ENCODE results near the gene ILF3. TPM values are rescaled to one million over a fixed set of nuclear protein-coding genes. Genes with fewer than 3 reads are reported as not detected.
A peak's percentile ranks its signal among the peaks of the same experiment; 100 is the strongest.

ILF3 gene
- total and polyA plus RNA-seq, 5 donors from 2014 or later: 54.8 to 444 (median 63.8) TPM

- peak overlapping the region in 2 of 3 donors; percentile 76 to 93 for H3K27ac Mint-ChIP-seq
- no peak for DNase-seq
These were observed 10.8 kb upstream of the ILF3 start for GRCh38 chr19:10643172-10643967.

GRCh38 chr19:10643968-10644259 is 10.2 kb upstream of the ILF3 start:
- no peak for DNase-seq
- no peak overlapping the region for H3K4me3 Mint-ChIP-seq
- H3K27ac Mint-ChIP-seq: peak overlapping the region; percentile 76 to 93 (median 79)

More at GRCh38 chr19:10643172-10643967, 10.8 kb upstream of the ILF3 start:
- Mint-ChIP-seq H3K4me1 (peaks cover 0 to 31% (median 12%) of the 10 kb centered on the region in 4 donors), H3K36me3 (peaks cover 17% of the 10 kb centered on the region), H3K9me3 (no peaks in the 10 kb centered on the region), H3K4me3 (no peak overlapping the region), H3K27me3 (no peaks in the 10 kb centered on the region)
- no peak overlapping the region for H3K4me3 ChIP-seq (ENCODE audit: low read depth, low read length)
- no peak overlapping the region for H3K27ac ChIP-seq (ENCODE audit: insufficient read depth, low read length, poor library complexity, severe bottlenecking)
- no peak for ATAC-seq (ENCODE audit: low read depth in 2 of 2)
- H3K27me3 ChIP-seq (ENCODE audit: control insufficient read depth, insufficient read depth, low read length): no peaks in the 10 kb centered on the region
- peaks cover 3% of the 10 kb centered on the region for H3K4me1 ChIP-seq (ENCODE audit: control insufficient read depth, insufficient read depth, low read length, poor library complexity, severe bottlenecking)
- H3K36me3 ChIP-seq (ENCODE audit: control insufficient read depth, insufficient read depth, low read length): peaks cover 48% of the 10 kb centered on the region
- no peaks in the 10 kb centered on the region for H3K9me3 ChIP-seq (ENCODE audit: control insufficient read depth in 2 of 2, low read length in 2 of 2)

GRCh38 chr19:10644260-10645007 is 9.7 kb upstream of the ILF3 start:
- H3K4me1 ChIP-seq (ENCODE audit: control insufficient read depth, insufficient read depth, low read length, poor library complexity, severe bottlenecking): peaks cover 3% of the 10 kb centered on the region
- peaks cover 13% of the 10 kb centered on the region for H3K36me3 Mint-ChIP-seq
- H3K27me3 Mint-ChIP-seq: no peaks in the 10 kb centered on the region
- H3K4me3 ChIP-seq (ENCODE audit: low read depth, low read length): no peak overlapping the region
- H3K27me3 ChIP-seq (ENCODE audit: control insufficient read depth, insufficient read depth, low read length): no peaks in the 10 kb centered on the region
- peak overlapping the region; percentile 65 for H3K27ac ChIP-seq (ENCODE audit: insufficient read depth, low read length, poor library complexity, severe bottlenecking)
- DNase-seq: peak; percentile 75 to 83 (median 80)
- peaks cover 0 to 31% (median 13%) of the 10 kb centered on the region in 4 donors for H3K4me1 Mint-ChIP-seq
- no peaks in the 10 kb centered on the region for H3K9me3 Mint-ChIP-seq
- ATAC-seq (ENCODE audit: low read depth in 2 of 2): peak; percentile 90 to 91
- H3K9me3 ChIP-seq (ENCODE audit: control insufficient read depth in 2 of 2, low read length in 2 of 2): no peaks in the 10 kb centered on the region
- H3K36me3 ChIP-seq (ENCODE audit: control insufficient read depth, insufficient read depth, low read length): peaks cover 40% of the 10 kb centered on the region
- peak overlapping the region; percentile 76 to 93 (median 90) for H3K27ac Mint-ChIP-seq
- peak overlapping the region in 1 of 4 donors; percentile 11 for H3K4me3 Mint-ChIP-seq

More at GRCh38 chr19:10643968-10644259, 10.2 kb upstream of the ILF3 start:
- H3K9me3 ChIP-seq (ENCODE audit: control insufficient read depth in 2 of 2, low read length in 2 of 2): no peaks in the 10 kb centered on the region
- peaks cover 45% of the 10 kb centered on the region for H3K36me3 ChIP-seq (ENCODE audit: control insufficient read depth, insufficient read depth, low read length)
- H3K27ac ChIP-seq (ENCODE audit: insufficient read depth, low read length, poor library complexity, severe bottlenecking): no peak overlapping the region
- Mint-ChIP-seq H3K9me3 (no peaks in the 10 kb centered on the region), H3K4me1 (peaks cover 0 to 31% (median 13%) of the 10 kb centered on the region in 4 donors), H3K27me3 (no peaks in the 10 kb centered on the region), H3K36me3 (peaks cover 17% of the 10 kb centered on the region)
- peaks cover 3% of the 10 kb centered on the region for H3K4me1 ChIP-seq (ENCODE audit: control insufficient read depth, insufficient read depth, low read length, poor library complexity, severe bottlenecking)
- no peak for ATAC-seq (ENCODE audit: low read depth in 2 of 2)
- no peak overlapping the region for H3K4me3 ChIP-seq (ENCODE audit: low read depth, low read length)
- H3K27me3 ChIP-seq (ENCODE audit: control insufficient read depth, insufficient read depth, low read length): no peaks in the 10 kb centered on the region

- peak overlapping the region in 1 of 4 donors; percentile 47 for H3K4me3 Mint-ChIP-seq
- DNase-seq (no peak), ATAC-seq (ENCODE audit: low read depth in 2 of 2) (no peak)
- no peaks in the 10 kb centered on the region for H3K27me3 ChIP-seq (ENCODE audit: control insufficient read depth, insufficient read depth, low read length)
- H3K4me1 Mint-ChIP-seq: peaks cover 1 to 36% (median 16%) of the 10 kb centered on the region in 4 donors
- H3K27me3 Mint-ChIP-seq: no peaks in the 10 kb centered on the region
- H3K36me3 Mint-ChIP-seq: peaks cover 13% of the 10 kb centered on the region
- H3K9me3 Mint-ChIP-seq: no peaks in the 10 kb centered on the region
- peaks cover 4% of the 10 kb centered on the region for H3K4me1 ChIP-seq (ENCODE audit: control insufficient read depth, insufficient read depth, low read length, poor library complexity, severe bottlenecking)
- H3K27ac Mint-ChIP-seq: peak overlapping the region in 2 of 3 donors; percentile 26 to 55
- no peaks in the 10 kb centered on the region for H3K9me3 ChIP-seq (ENCODE audit: control insufficient read depth in 2 of 2, low read length in 2 of 2)
- no peak overlapping the region for H3K27ac ChIP-seq (ENCODE audit: insufficient read depth, low read length, poor library complexity, severe bottlenecking)
- peaks cover 21% of the 10 kb centered on the region for H3K36me3 ChIP-seq (ENCODE audit: control insufficient read depth, insufficient read depth, low read length)
- no peak overlapping the region for H3K4me3 ChIP-seq (ENCODE audit: low read depth, low read length)
These were observed 7.5 kb upstream of the ILF3 start for GRCh38 chr19:10646456-10647159.

GRCh38 chr19:10648360-10648759 is 5.8 kb upstream of the ILF3 start:
- no peak overlapping the region for H3K27ac ChIP-seq (ENCODE audit: insufficient read depth, low read length, poor library complexity, severe bottlenecking)
- no peaks in the 10 kb centered on the region for H3K27me3 Mint-ChIP-seq
- peaks cover 6 to 35% (median 22%) of the 10 kb centered on the region in 4 donors for H3K4me1 Mint-ChIP-seq
- no peaks in the 10 kb centered on the region for H3K27me3 ChIP-seq (ENCODE audit: control insufficient read depth, insufficient read depth, low read length)
- peak overlapping the region in 1 of 4 donors; percentile 63 for H3K4me3 Mint-ChIP-seq
- ATAC-seq (ENCODE audit: low read depth in 2 of 2) (no peak), DNase-seq (no peak)
- H3K4me3 ChIP-seq (ENCODE audit: low read depth, low read length): no peak overlapping the region
- no peaks in the 10 kb centered on the region for H3K9me3 ChIP-seq (ENCODE audit: control insufficient read depth in 2 of 2, low read length in 2 of 2)
- peaks cover 7% of the 10 kb centered on the region for H3K36me3 ChIP-seq (ENCODE audit: control insufficient read depth, insufficient read depth, low read length)
- H3K4me1 ChIP-seq (ENCODE audit: control insufficient read depth, insufficient read depth, low read length, poor library complexity, severe bottlenecking): peaks cover 21% of the 10 kb centered on the region
- peaks cover 9% of the 10 kb centered on the region for H3K36me3 Mint-ChIP-seq
- H3K27ac Mint-ChIP-seq: peak overlapping the region in 2 of 3 donors; percentile 20 to 82
- H3K9me3 Mint-ChIP-seq: no peaks in the 10 kb centered on the region

GRCh38 chr19:10651851-10652250 is 2.3 kb upstream of the ILF3 start:
- no peaks in the 10 kb centered on the region for H3K36me3 ChIP-seq (ENCODE audit: control insufficient read depth, insufficient read depth, low read length)
- no peaks in the 10 kb centered on the region for H3K9me3 ChIP-seq (ENCODE audit: control insufficient read depth in 2 of 2, low read length in 2 of 2)
- DNase-seq (peak in 1 of 3 donors; percentile 28), ATAC-seq (ENCODE audit: low read depth in 2 of 2) (no peak)
- peaks cover 39% of the 10 kb centered on the region for H3K4me1 ChIP-seq (ENCODE audit: control insufficient read depth, insufficient read depth, low read length, poor library complexity, severe bottlenecking)
- peaks cover 17 to 43% (median 33%) of the 10 kb centered on the region in 4 donors for H3K4me1 Mint-ChIP-seq
- no peaks in the 10 kb centered on the region for H3K27me3 ChIP-seq (ENCODE audit: control insufficient read depth, insufficient read depth, low read length)
- peaks cover 10% of the 10 kb centered on the region for H3K36me3 Mint-ChIP-seq
- peaks cover 11% of the 10 kb centered on the region for H3K27me3 Mint-ChIP-seq
- H3K27ac ChIP-seq (ENCODE audit: insufficient read depth, low read length, poor library complexity, severe bottlenecking): peak overlapping the region; percentile 100
- H3K9me3 Mint-ChIP-seq: no peaks in the 10 kb centered on the region
- H3K4me3 Mint-ChIP-seq: peak overlapping the region; percentile 83 to 97 (median 96)
- H3K4me3 ChIP-seq (ENCODE audit: low read depth, low read length): no peak overlapping the region
- H3K27ac Mint-ChIP-seq: peak overlapping the region; percentile 43 to 99 (median 99)

- Mint-ChIP-seq H3K9me3 (no peaks in the 10 kb centered on the region), H3K27me3 (peaks cover 11% of the 10 kb centered on the region), H3K36me3 (peaks cover 14% of the 10 kb centered on the region), H3K27ac (peak overlapping the region; percentile 97 to 99 (median 99)), H3K4me1 (peaks cover 23 to 56% (median 34%) of the 10 kb centered on the region in 4 donors), H3K4me3 (peak overlapping the region; percentile 95 to 97 (median 96))
- ATAC-seq (ENCODE audit: low read depth in 2 of 2): no peak
- peak overlapping the region; percentile 100 for H3K27ac ChIP-seq (ENCODE audit: insufficient read depth, low read length, poor library complexity, severe bottlenecking)
- peak overlapping the region; percentile 78 for H3K4me3 ChIP-seq (ENCODE audit: low read depth, low read length)
- peaks cover 3% of the 10 kb centered on the region for H3K36me3 ChIP-seq (ENCODE audit: control insufficient read depth, insufficient read depth, low read length)
- H3K27me3 ChIP-seq (ENCODE audit: control insufficient read depth, insufficient read depth, low read length): no peaks in the 10 kb centered on the region
- H3K9me3 ChIP-seq (ENCODE audit: control insufficient read depth in 2 of 2, low read length in 2 of 2): no peaks in the 10 kb centered on the region
- peaks cover 55% of the 10 kb centered on the region for H3K4me1 ChIP-seq (ENCODE audit: control insufficient read depth, insufficient read depth, low read length, poor library complexity, severe bottlenecking)
- DNase-seq: no peak
These were observed 739 bp upstream of the ILF3 start for GRCh38 chr19:10653482-10653731.
